ENCODE results near the gene LGR6.

Gene LGR6

DNA sequence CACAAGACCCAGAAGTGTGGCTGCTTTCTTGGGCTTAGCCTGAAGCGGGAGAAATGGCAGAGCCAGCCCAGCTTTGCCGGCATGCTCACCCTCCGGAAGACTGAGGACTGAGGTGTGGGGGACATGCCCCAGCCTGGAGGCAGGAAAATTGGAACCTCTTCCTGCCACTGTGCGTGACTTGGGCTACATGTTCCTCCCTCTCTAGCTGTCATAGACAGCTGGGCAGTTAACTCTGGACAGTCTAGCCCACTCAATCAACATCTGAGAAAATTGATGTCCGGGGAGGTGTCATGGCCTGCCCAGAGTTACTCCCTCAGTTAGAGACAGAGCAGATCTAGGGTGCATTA lies 88.4 kb downstream of the LGR6 start:
- Histone ChIP-seq H3K9me2 (ENCODE audit: low read depth, low read length) (no peaks in the 10 kb centered on the region), H3K4me1 (ENCODE audit: insufficient read depth, low read length, severe bottlenecking) (no peaks in the 10 kb centered on the region), H4K20me1 (ENCODE audit: insufficient read depth, low read length) (no peaks in the 10 kb centered on the region), H3K4me2 (ENCODE audit: low read length) (no peak overlapping the region), H3K36me3 (ENCODE audit: insufficient read depth, low read length) (no peaks in the 10 kb centered on the region), H2AFZ (ENCODE audit: low read length) (no peak overlapping the region), H3K27ac (ENCODE audit: low read depth, low read length, poor library complexity, severe bottlenecking) (no peak overlapping the region), H3K27me3 (ENCODE audit: insufficient read depth, low read length) (peaks cover 13% of the 10 kb centered on the region; the same call in 1 of the 2 replicates), H3K9me3 (ENCODE audit: low read length) (no peaks in the 10 kb centered on the region), H3K79me2 (ENCODE audit: insufficient read depth, low read length) (no peaks in the 10 kb centered on the region), H3K4me3 (ENCODE audit: low read depth, low read length, poor library complexity, severe bottlenecking) (no peak overlapping the region), H3F3A (ENCODE audit: insufficient read depth, low read length) (no peaks in the 10 kb centered on the region), H3K9ac (ENCODE audit: low read length) (no peak overlapping the region)
- TF ChIP-seq, protein P1, sequence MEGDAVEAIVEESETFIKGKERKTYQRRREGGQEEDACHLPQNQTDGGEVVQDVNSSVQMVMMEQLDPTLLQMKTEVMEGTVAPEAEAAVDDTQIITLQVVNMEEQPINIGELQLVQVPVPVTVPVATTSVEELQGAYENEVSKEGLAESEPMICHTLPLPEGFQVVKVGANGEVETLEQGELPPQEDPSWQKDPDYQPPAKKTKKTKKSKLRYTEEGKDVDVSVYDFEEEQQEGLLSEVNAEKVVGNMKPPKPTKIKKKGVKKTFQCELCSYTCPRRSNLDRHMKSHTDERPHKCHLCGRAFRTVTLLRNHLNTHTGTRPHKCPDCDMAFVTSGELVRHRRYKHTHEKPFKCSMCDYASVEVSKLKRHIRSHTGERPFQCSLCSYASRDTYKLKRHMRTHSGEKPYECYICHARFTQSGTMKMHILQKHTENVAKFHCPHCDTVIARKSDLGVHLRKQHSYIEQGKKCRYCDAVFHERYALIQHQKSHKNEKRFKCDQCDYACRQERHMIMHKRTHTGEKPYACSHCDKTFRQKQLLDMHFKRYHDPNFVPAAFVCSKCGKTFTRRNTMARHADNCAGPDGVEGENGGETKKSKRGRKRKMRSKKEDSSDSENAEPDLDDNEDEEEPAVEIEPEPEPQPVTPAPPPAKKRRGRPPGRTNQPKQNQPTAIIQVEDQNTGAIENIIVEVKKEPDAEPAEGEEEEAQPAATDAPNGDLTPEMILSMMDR (IDR thresholded peaks at IDR 0.05; ENCODE audit: low read length): no peak
- no peak for TF ChIP-seq EZH2 (IDR thresholded peaks at IDR 0.05; ENCODE audit: borderline replicate concordance, low read length)

DNA sequence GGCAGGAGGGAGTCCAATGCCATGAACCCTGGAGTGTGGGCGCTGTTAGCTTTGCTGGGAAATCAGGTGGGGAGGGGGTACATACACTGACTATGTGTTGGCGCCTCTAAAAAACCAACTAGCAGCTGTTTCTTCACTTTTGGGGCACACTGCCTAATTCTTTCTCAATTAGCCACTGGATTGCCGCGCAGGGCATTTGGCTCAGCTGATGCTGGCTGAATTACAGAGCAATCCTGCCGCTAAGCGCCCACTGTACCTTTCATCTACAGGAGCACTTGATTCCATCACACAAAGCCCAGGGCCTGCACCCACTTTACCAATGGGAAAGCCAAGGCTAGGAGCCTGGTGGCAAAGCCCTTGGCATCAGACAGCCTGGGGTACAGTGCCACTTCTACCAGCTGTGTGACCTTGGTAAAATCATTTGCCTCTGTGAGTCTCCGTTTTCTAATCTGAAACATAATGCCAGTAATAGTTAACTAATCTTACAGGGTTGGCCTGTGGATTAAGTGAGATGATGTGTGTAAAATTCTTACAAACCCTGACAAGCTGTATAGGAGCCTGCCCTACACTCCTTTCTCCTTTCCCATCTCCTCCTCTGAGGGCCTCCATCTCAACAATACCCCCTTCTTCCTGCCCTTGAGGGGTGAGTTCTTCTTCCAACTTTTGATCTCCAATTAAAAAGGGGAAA lies 89.1 kb downstream of the LGR6 start:
- no peaks in the 10 kb centered on the region for H3F3A ChIP-seq (ENCODE audit: insufficient read depth, low read length)
- no peaks in the 10 kb centered on the region for H3K36me3 ChIP-seq (ENCODE audit: insufficient read depth, low read length)
- no peaks in the 10 kb centered on the region for H3K79me2 ChIP-seq (ENCODE audit: insufficient read depth, low read length)
- no peak overlapping the region for H3K27ac ChIP-seq (ENCODE audit: low read depth, low read length, poor library complexity, severe bottlenecking)
- no peak overlapping the region for H3K9ac ChIP-seq (ENCODE audit: low read length)
- no peaks in the 10 kb centered on the region for H3K9me2 ChIP-seq (ENCODE audit: low read depth, low read length)
- no peak overlapping the region for H3K4me3 ChIP-seq (ENCODE audit: low read depth, low read length, poor library complexity, severe bottlenecking)
- no peaks in the 10 kb centered on the region for H3K9me3 ChIP-seq (ENCODE audit: low read length)
- no peaks in the 10 kb centered on the region for H4K20me1 ChIP-seq (ENCODE audit: insufficient read depth, low read length)
- H2AFZ ChIP-seq (ENCODE audit: low read length): no peak overlapping the region
- H3K4me2 ChIP-seq (ENCODE audit: low read length): no peak overlapping the region
- no peaks in the 10 kb centered on the region for H3K4me1 ChIP-seq (ENCODE audit: insufficient read depth, low read length, severe bottlenecking)
- TF ChIP-seq EZH2 (IDR thresholded peaks at IDR 0.05; ENCODE audit: borderline replicate concordance, low read length): no peak
- TF ChIP-seq, protein P1 (IDR thresholded peaks at IDR 0.05; ENCODE audit: low read length): no peak
- H3K27me3 ChIP-seq (ENCODE audit: insufficient read depth, low read length): peaks cover 13% of the 10 kb centered on the region; the same call in 1 of the 2 replicates

DNA sequence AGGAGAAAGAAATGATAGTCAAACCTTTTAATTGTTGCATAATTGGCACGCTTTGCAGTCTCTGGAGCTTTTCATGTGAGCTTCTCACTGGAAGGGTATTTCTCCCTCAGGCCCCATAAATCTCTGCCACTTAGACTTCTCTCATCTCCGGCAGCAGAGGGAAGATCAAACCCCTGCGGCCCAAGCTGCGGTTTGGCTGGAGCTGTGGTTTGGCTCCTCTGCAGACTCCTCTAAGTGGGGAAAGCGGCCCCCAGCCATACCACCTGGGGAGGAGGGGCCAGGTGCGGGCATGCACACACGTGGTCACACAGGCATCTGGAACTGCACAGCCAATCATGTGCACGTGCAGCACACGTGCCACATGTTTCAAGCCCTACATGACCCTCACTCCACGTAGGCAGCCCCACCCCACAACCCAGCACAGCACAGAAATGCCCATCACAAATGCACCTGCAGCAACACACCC lies 89.8 kb downstream of the LGR6 start:
- H3K4me3 ChIP-seq (ENCODE audit: low read depth, low read length, poor library complexity, severe bottlenecking): no peak overlapping the region
- H3K27me3 ChIP-seq (ENCODE audit: insufficient read depth, low read length): peaks cover 13% of the 10 kb centered on the region; the same call in 1 of the 2 replicates
- no peak overlapping the region for H3K27ac ChIP-seq (ENCODE audit: low read depth, low read length, poor library complexity, severe bottlenecking)
- H3K9me3 ChIP-seq (ENCODE audit: low read length): no peaks in the 10 kb centered on the region
- H4K20me1 ChIP-seq (ENCODE audit: insufficient read depth, low read length): no peaks in the 10 kb centered on the region
- H3K4me1 ChIP-seq (ENCODE audit: insufficient read depth, low read length, severe bottlenecking): no peaks in the 10 kb centered on the region
- H3F3A ChIP-seq (ENCODE audit: insufficient read depth, low read length): no peaks in the 10 kb centered on the region
- H3K36me3 ChIP-seq (ENCODE audit: insufficient read depth, low read length): no peaks in the 10 kb centered on the region
- no peak overlapping the region for H2AFZ ChIP-seq (ENCODE audit: low read length)
- no peak for TF ChIP-seq EZH2 (IDR thresholded peaks at IDR 0.05; ENCODE audit: borderline replicate concordance, low read length)
- TF ChIP-seq, protein P1 (IDR thresholded peaks at IDR 0.05; ENCODE audit: low read length): no peak
- no peaks in the 10 kb centered on the region for H3K9me2 ChIP-seq (ENCODE audit: low read depth, low read length)
- no peak overlapping the region for H3K4me2 ChIP-seq (ENCODE audit: low read length)
- no peaks in the 10 kb centered on the region for H3K79me2 ChIP-seq (ENCODE audit: insufficient read depth, low read length)
- no peak overlapping the region for H3K9ac ChIP-seq (ENCODE audit: low read length)

All from OCI-LY1 (cell line).